ENCODE measurements around the gene LCN12.

Gene LCN12

GRCh38 chr9:136962701-136963248 is 10.7 kb downstream of the LCN12 start:
- no peaks in the 10 kb centered on the region for H3K36me3 ChIP-seq (replicated peaks in 1 of 2; ENCODE audit: control insufficient read depth in 2 of 2, insufficient read depth in 2 of 2, low read length in 2 of 2)
- H2AK5ac ChIP-seq (ENCODE audit: low read depth, low read length), result peak overlapping the region; percentile 76
- peaks cover 0 to 21% (median 0%) of the 10 kb centered on the region in 3 experiments for H3K27me3 ChIP-seq (ENCODE audit: control insufficient read depth in 3 of 3, insufficient read depth in 3 of 3, low read depth in 1 of 3, low read length in 3 of 3)
- H3K4me2 ChIP-seq (ENCODE audit: insufficient read depth, low read length, poor library complexity, severe bottlenecking), result no peak overlapping the region
- no peak for DNase-seq (ENCODE audit: low spot score)
- H3K27ac ChIP-seq (replicated peaks; ENCODE audit: low read length), result no peak overlapping the region
- peaks cover 3% of the 10 kb centered on the region for H3K79me1 ChIP-seq (ENCODE audit: low read depth, low read length)
- peaks cover 8 to 15% of the 10 kb centered on the region in 2 donors for H3K4me1 ChIP-seq (ENCODE audit: control insufficient read depth in 2 of 2, insufficient read depth in 1 of 2, low read depth in 1 of 2, low read length in 2 of 2)
- peak overlapping the region; percentile 61 for H3K18ac ChIP-seq (ENCODE audit: low read length)
- no peak overlapping the region for H4K8ac ChIP-seq (ENCODE audit: low read depth, low read length)
- H4K91ac ChIP-seq (ENCODE audit: low read depth, low read length, poor library complexity), result no peak overlapping the region
- no peak overlapping the region for H3K4ac ChIP-seq (ENCODE audit: low read length)
- H2BK120ac ChIP-seq (ENCODE audit: low read depth, low read length), result no peak overlapping the region
- H2BK15ac ChIP-seq (ENCODE audit: low read length), result no peak overlapping the region
- WGBS, 2 donors (ENCODE audit: extremely low coverage in 2 of 2, insufficient read length in 2 of 2, insufficient replicate concordance in 1 of 2), result no CpG with 5 or more reads among the region's 11 CpGs
- peak overlapping the region; percentile 100 for H2BK12ac ChIP-seq (ENCODE audit: low read length)
- H3K9me3 ChIP-seq (replicated peaks in 1 of 2; ENCODE audit: control insufficient read depth in 2 of 2, insufficient read depth in 1 of 2, low read depth in 1 of 2, low read length in 2 of 2), result peaks cover 0 to 1% of the 10 kb centered on the region in 2 donors
- peak overlapping the region; percentile 86 for H3K14ac ChIP-seq (ENCODE audit: low read length)
- H2BK5ac ChIP-seq (ENCODE audit: low read length), result no peak overlapping the region
- H3K9ac ChIP-seq (ENCODE audit: low read depth, low read length, poor library complexity), result peak overlapping the region; percentile 71
- H3K23ac ChIP-seq (ENCODE audit: low read depth, low read length, poor library complexity), result peak overlapping the region; percentile 66
- H3K4me3 ChIP-seq (ENCODE audit: low read length in 2 of 2), result no peak overlapping the region
- H2AFZ ChIP-seq (ENCODE audit: low read length), result no peak overlapping the region

DNA sequence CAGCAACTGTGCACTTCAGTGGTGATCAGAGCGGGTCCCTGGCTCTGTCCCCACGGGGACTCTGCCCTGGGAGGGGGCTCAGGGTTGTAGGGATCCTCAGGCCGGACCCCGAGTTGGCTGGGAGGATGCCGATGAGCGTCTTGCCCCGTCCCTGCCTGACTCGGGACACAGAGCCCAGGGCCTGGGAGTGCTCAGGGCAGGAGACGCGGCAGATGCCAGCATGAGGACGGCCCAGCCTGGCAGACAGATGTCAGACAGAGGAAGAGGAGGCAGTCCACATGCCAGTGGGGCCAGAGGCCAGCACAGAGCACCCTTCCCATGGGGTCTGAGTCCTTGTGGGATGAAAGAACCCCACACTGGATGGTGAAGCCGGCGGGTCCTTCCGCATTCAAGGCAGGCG is 11.3 kb downstream of the LCN12 start:
- H3K27ac ChIP-seq (replicated peaks; ENCODE audit: low read length), result no peak overlapping the region
- peaks cover 3% of the 10 kb centered on the region for H3K79me1 ChIP-seq (ENCODE audit: low read depth, low read length)
- WGBS, 2 donors (ENCODE audit: extremely low coverage in 2 of 2, insufficient read length in 2 of 2, insufficient replicate concordance in 1 of 2), result no CpG with 5 or more reads among the region's 15 CpGs
- H2BK5ac ChIP-seq (ENCODE audit: low read length), result no peak overlapping the region
- no peak for DNase-seq (ENCODE audit: low spot score)
- no peak overlapping the region for H3K9ac ChIP-seq (ENCODE audit: low read depth, low read length, poor library complexity)
- peak overlapping the region; percentile 76 for H2AK5ac ChIP-seq (ENCODE audit: low read depth, low read length)
- peaks cover 8 to 15% of the 10 kb centered on the region in 2 donors for H3K4me1 ChIP-seq (ENCODE audit: control insufficient read depth in 2 of 2, insufficient read depth in 1 of 2, low read depth in 1 of 2, low read length in 2 of 2)
- peak overlapping the region; percentile 97 for H2BK15ac ChIP-seq (ENCODE audit: low read length)
- H3K18ac ChIP-seq (ENCODE audit: low read length), result peak overlapping the region; percentile 83
- H2AFZ ChIP-seq (ENCODE audit: low read length), result peak overlapping the region; percentile 56
- H2BK12ac ChIP-seq (ENCODE audit: low read length), result peak overlapping the region; percentile 58
- peak overlapping the region; percentile 66 for H3K4ac ChIP-seq (ENCODE audit: low read length)
- no peaks in the 10 kb centered on the region for H3K36me3 ChIP-seq (replicated peaks in 1 of 2; ENCODE audit: control insufficient read depth in 2 of 2, insufficient read depth in 2 of 2, low read length in 2 of 2)
- no peak overlapping the region for H3K23ac ChIP-seq (ENCODE audit: low read depth, low read length, poor library complexity)
- H4K8ac ChIP-seq (ENCODE audit: low read depth, low read length), result no peak overlapping the region
- H2BK120ac ChIP-seq (ENCODE audit: low read depth, low read length), result peak overlapping the region; percentile 81
- H3K14ac ChIP-seq (ENCODE audit: low read length), result peak overlapping the region; percentile 21
- peaks cover 0 to 21% (median 0%) of the 10 kb centered on the region in 3 experiments for H3K27me3 ChIP-seq (ENCODE audit: control insufficient read depth in 3 of 3, insufficient read depth in 3 of 3, low read depth in 1 of 3, low read length in 3 of 3)
- H3K4me2 ChIP-seq (ENCODE audit: insufficient read depth, low read length, poor library complexity, severe bottlenecking), result no peak overlapping the region
- H3K9me3 ChIP-seq (replicated peaks in 1 of 2; ENCODE audit: control insufficient read depth in 2 of 2, insufficient read depth in 1 of 2, low read depth in 1 of 2, low read length in 2 of 2), result peaks cover 0 to 1% of the 10 kb centered on the region in 2 donors
- no peak overlapping the region for H4K91ac ChIP-seq (ENCODE audit: low read depth, low read length, poor library complexity)
- H3K4me3 ChIP-seq (ENCODE audit: low read length in 2 of 2), result no peak overlapping the region

DNA sequence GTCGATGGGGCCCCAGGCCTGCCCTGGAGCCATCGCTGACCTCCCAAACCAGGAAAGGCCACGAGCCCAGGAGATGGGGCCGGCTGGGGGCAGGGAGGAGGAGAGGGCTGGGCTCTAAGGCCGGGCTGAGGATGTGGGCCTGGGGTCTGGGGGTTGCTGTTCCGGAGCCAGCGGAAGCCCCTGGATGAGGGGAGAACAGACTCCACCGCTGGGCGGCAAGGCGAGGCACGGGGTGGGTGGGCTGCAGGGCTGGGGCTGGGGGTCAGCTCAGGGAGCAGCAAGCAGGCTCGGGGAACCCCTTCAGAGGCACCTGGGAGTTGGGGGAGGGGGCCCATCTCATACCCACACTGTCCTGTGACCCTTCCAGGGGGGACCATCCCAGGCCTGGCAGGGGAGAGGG is 11.7 kb downstream of the LCN12 start:
- Histone ChIP-seq H3K18ac (ENCODE audit: low read length) (peak overlapping the region; percentile 85), H3K4me3 (ENCODE audit: low read length in 2 of 2) (no peak overlapping the region), H3K4me1 (ENCODE audit: control insufficient read depth in 2 of 2, insufficient read depth in 1 of 2, low read depth in 1 of 2, low read length in 2 of 2) (peaks cover 8 to 15% of the 10 kb centered on the region in 2 donors), H4K8ac (ENCODE audit: low read depth, low read length) (no peak overlapping the region), H4K91ac (ENCODE audit: low read depth, low read length, poor library complexity) (no peak overlapping the region), H3K27ac (replicated peaks; ENCODE audit: low read length) (no peak overlapping the region), H2BK5ac (ENCODE audit: low read length) (no peak overlapping the region), H3K4me2 (ENCODE audit: insufficient read depth, low read length, poor library complexity, severe bottlenecking) (no peak overlapping the region), H3K36me3 (replicated peaks in 1 of 2; ENCODE audit: control insufficient read depth in 2 of 2, insufficient read depth in 2 of 2, low read length in 2 of 2) (no peaks in the 10 kb centered on the region), H2BK12ac (ENCODE audit: low read length) (peak overlapping the region; percentile 41), H2BK120ac (ENCODE audit: low read depth, low read length) (peak overlapping the region; percentile 81), H2BK15ac (ENCODE audit: low read length) (peak overlapping the region; percentile 97), H3K23ac (ENCODE audit: low read depth, low read length, poor library complexity) (no peak overlapping the region), H2AK5ac (ENCODE audit: low read depth, low read length) (peak overlapping the region; percentile 76), H2AFZ (ENCODE audit: low read length) (peak overlapping the region; percentile 56), H3K14ac (ENCODE audit: low read length) (peak overlapping the region; percentile 8), H3K27me3 (ENCODE audit: control insufficient read depth in 3 of 3, insufficient read depth in 3 of 3, low read depth in 1 of 3, low read length in 3 of 3) (peaks cover 0 to 21% (median 0%) of the 10 kb centered on the region in 3 experiments), H3K9ac (ENCODE audit: low read depth, low read length, poor library complexity) (no peak overlapping the region), H3K4ac (ENCODE audit: low read length) (peak overlapping the region; percentile 66), H3K9me3 (replicated peaks in 1 of 2; ENCODE audit: control insufficient read depth in 2 of 2, insufficient read depth in 1 of 2, low read depth in 1 of 2, low read length in 2 of 2) (peaks cover 0 to 1% of the 10 kb centered on the region in 2 donors), H3K79me1 (ENCODE audit: low read depth, low read length) (peaks cover 1% of the 10 kb centered on the region)
- DNase-seq (ENCODE audit: low spot score), result no peak
- no CpG with 5 or more reads among the region's 12 CpGs for WGBS, 2 donors (ENCODE audit: extremely low coverage in 2 of 2, insufficient read length in 2 of 2, insufficient replicate concordance in 1 of 2)

DNA sequence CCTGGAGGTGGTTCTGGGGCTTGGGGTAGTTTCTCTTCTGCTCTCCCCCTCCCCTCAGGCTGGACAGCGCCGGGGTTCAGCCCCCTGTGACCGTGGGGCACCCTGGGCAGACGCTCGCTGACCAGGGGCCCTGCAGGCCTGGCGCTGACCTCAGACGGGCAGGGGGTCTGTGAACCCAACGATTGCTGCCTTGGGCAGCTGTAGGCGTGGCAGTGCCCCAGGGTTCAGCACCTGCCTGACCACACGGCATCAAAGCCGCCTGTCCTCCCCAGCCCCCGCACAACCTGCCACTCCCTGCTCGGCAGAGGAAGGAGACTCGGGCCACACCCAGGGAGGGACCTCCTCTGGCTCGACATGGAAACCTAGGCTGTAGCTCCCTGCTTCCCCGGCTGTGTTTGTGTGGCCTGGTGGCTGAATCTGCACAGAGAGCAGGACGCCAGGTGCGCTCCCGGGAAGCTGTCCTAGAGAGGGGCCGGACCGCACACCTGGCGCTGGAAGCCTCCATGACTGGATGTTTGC is 12.2 kb downstream of the LCN12 start:
- Histone ChIP-seq H4K8ac (ENCODE audit: low read depth, low read length) (peak overlapping the region; percentile 43), H3K9ac (ENCODE audit: low read depth, low read length, poor library complexity) (peak overlapping the region; percentile 60), H2BK15ac (ENCODE audit: low read length) (peak overlapping the region; percentile 89), H3K36me3 (replicated peaks in 1 of 2; ENCODE audit: control insufficient read depth in 2 of 2, insufficient read depth in 2 of 2, low read length in 2 of 2) (no peaks in the 10 kb centered on the region), H3K4me3 (ENCODE audit: low read length in 2 of 2) (no peak overlapping the region), H3K4me1 (ENCODE audit: control insufficient read depth in 2 of 2, insufficient read depth in 1 of 2, low read depth in 1 of 2, low read length in 2 of 2) (peaks cover 8 to 15% of the 10 kb centered on the region in 2 donors), H3K14ac (ENCODE audit: low read length) (peak overlapping the region; percentile 38), H3K27ac (replicated peaks; ENCODE audit: low read length) (no peak overlapping the region), H2AK5ac (ENCODE audit: low read depth, low read length) (peak overlapping the region; percentile 76), H3K79me1 (ENCODE audit: low read depth, low read length) (peaks cover 1% of the 10 kb centered on the region), H3K4me2 (ENCODE audit: insufficient read depth, low read length, poor library complexity, severe bottlenecking) (no peak overlapping the region), H3K9me3 (replicated peaks in 1 of 2; ENCODE audit: control insufficient read depth in 2 of 2, insufficient read depth in 1 of 2, low read depth in 1 of 2, low read length in 2 of 2) (peaks cover 0 to 1% of the 10 kb centered on the region in 2 donors), H3K27me3 (ENCODE audit: control insufficient read depth in 3 of 3, insufficient read depth in 3 of 3, low read depth in 1 of 3, low read length in 3 of 3) (peaks cover 0 to 21% (median 0%) of the 10 kb centered on the region in 3 experiments), H2AFZ (ENCODE audit: low read length) (no peak overlapping the region), H3K18ac (ENCODE audit: low read length) (peak overlapping the region; percentile 85), H3K4ac (ENCODE audit: low read length) (no peak overlapping the region), H3K23ac (ENCODE audit: low read depth, low read length, poor library complexity) (peak overlapping the region; percentile 89), H4K91ac (ENCODE audit: low read depth, low read length, poor library complexity) (no peak overlapping the region), H2BK5ac (ENCODE audit: low read length) (peak overlapping the region; percentile 24), H2BK12ac (ENCODE audit: low read length) (peak overlapping the region; percentile 84), H2BK120ac (ENCODE audit: low read depth, low read length) (peak overlapping the region; percentile 18)
- WGBS, 2 donors (ENCODE audit: extremely low coverage in 2 of 2, insufficient read length in 2 of 2, insufficient replicate concordance in 1 of 2), result no CpG with 5 or more reads among the region's 22 CpGs
- no peak for DNase-seq (ENCODE audit: low spot score)
